Right atrium auricular region (tissue), 2 donors: ENCODE results near the gene RTP2. TPM values are rescaled to one million over a fixed set of nuclear protein-coding genes. Genes with fewer than 3 reads are reported as not detected.

Source experiments
- DNase-seq: peaks from one replicate; pipeline ENCODE4 v3.0.0-alpha.2; 2019; ENCODE audit warnings: low spot score
- H3K27ac ChIP-seq, 2 donors: fragments of 200-600 bp; sonication (generic); 1 replicate in 1 of 2; 2 replicates in 1 of 2; pipeline ENCODE4 v1.5.1; 2016 to 2019
- H3K27me3 ChIP-seq, 2 donors: fragments of 200-600 bp; sonication (generic); one replicate each; pipeline versions ENCODE4 v1.5.1 to v1.6.0; 2017 to 2019
- H3K36me3 ChIP-seq: fragments of 200-600 bp; sonication (generic); one replicate; pipeline ENCODE4 v1.5.1; 2016
- H3K4me1 ChIP-seq, 2 donors: fragments of 200-600 bp; sonication (generic); one replicate each; pipeline versions ENCODE4 v1.5.1 to v1.6.0; 2017 to 2019
- H3K4me3 ChIP-seq, 2 donors: fragments of 200-600 bp; sonication (generic); 1 replicate in 1 of 2; 2 replicates in 1 of 2; pipeline ENCODE4 v1.5.1; 2017 to 2019; ENCODE audit warnings: mild to moderate bottlenecking in 1 of 2, moderate library complexity in 1 of 2
- H3K9me3 ChIP-seq, 2 donors: fragments of 200-600 bp; sonication (generic); one replicate each; pipeline ENCODE4 v1.5.1; 2019
- CTCF ChIP-seq, 2 donors: fragments of 200-600 bp; sonication (generic); IDR thresholded peaks; one replicate each; pipeline ENCODE4 v1.5.1; 2019; ENCODE audit warnings: antibody characterized with exemption in 2 of 2
- total RNA-seq, 2 donors: library from RNA; depleted of rRNA; stranded (reverse); fragments of >200 nt; gene quantifications; one replicate each; pipeline ENCODE4 v1.1.0, GENCODE V29; 2016

RTP2 gene
- total RNA-seq, 2 donors from 2014 or later: not detected

GRCh38 chr3:187694801-187695200, 7.6 kb downstream of the RTP2 start:
- TF ChIP-seq CTCF (IDR thresholded peaks at IDR 0.05): no peak
- Histone ChIP-seq H3K27me3 (no peaks in the 10 kb centered on the region), H3K4me3 (no peak overlapping the region), H3K27ac (no peak overlapping the region), H3K36me3 (no peaks in the 10 kb centered on the region), H3K9me3 (no peaks in the 10 kb centered on the region), H3K4me1 (no peaks in the 10 kb centered on the region)
- DNase-seq: no peak

GRCh38 chr3:187693431-187693830, 8.9 kb downstream of the RTP2 start:
- H3K4me1 ChIP-seq: no peaks in the 10 kb centered on the region
- no peak for TF ChIP-seq CTCF (IDR thresholded peaks at IDR 0.05)
- H3K4me3 ChIP-seq: no peak overlapping the region
- no peak overlapping the region for H3K27ac ChIP-seq
- no peaks in the 10 kb centered on the region for H3K27me3 ChIP-seq
- no peaks in the 10 kb centered on the region for H3K9me3 ChIP-seq
- no peaks in the 10 kb centered on the region for H3K36me3 ChIP-seq
- no peak for DNase-seq

GRCh38 chr3:187689984-187690383, 12.4 kb downstream of the RTP2 start:
- Histone ChIP-seq H3K9me3 (peaks cover 3 to 15% of the 10 kb centered on the region in 2 donors), H3K36me3 (no peaks in the 10 kb centered on the region), H3K27me3 (no peaks in the 10 kb centered on the region), H3K4me3 (no peak overlapping the region), H3K27ac (no peak overlapping the region), H3K4me1 (no peaks in the 10 kb centered on the region)
- DNase-seq: no peak
- no peak for TF ChIP-seq CTCF (IDR thresholded peaks at IDR 0.05)

GRCh38 chr3:187686621-187687273, 15.6 kb downstream of the RTP2 start:
- no peak for TF ChIP-seq CTCF (IDR thresholded peaks at IDR 0.05)
- Histone ChIP-seq H3K36me3 (no peaks in the 10 kb centered on the region), H3K27me3 (no peaks in the 10 kb centered on the region), H3K4me1 (no peaks in the 10 kb centered on the region), H3K4me3 (no peak overlapping the region), H3K9me3 (peaks cover 3 to 17% of the 10 kb centered on the region in 2 donors), H3K27ac (no peak overlapping the region)
- DNase-seq: no peak

GRCh38 chr3:187685948-187686347, 16.4 kb downstream of the RTP2 start:
- H3K27me3 ChIP-seq: no peaks in the 10 kb centered on the region
- H3K36me3 ChIP-seq: no peaks in the 10 kb centered on the region
- TF ChIP-seq CTCF (IDR thresholded peaks at IDR 0.05): no peak
- H3K4me1 ChIP-seq: no peaks in the 10 kb centered on the region
- no peak overlapping the region for H3K27ac ChIP-seq
- no peak overlapping the region for H3K4me3 ChIP-seq
- DNase-seq: no peak
- peaks cover 3 to 17% of the 10 kb centered on the region in 2 donors for H3K9me3 ChIP-seq

- TF ChIP-seq CTCF (IDR thresholded peaks at IDR 0.05): no peak
- peaks cover 3 to 17% of the 10 kb centered on the region in 2 donors for H3K9me3 ChIP-seq
- no peak for DNase-seq
- H3K36me3 ChIP-seq: no peaks in the 10 kb centered on the region
- H3K4me3 ChIP-seq: no peak overlapping the region
- H3K4me1 ChIP-seq: no peaks in the 10 kb centered on the region
- H3K27ac ChIP-seq: no peak overlapping the region
- no peaks in the 10 kb centered on the region for H3K27me3 ChIP-seq
These were observed 17.5 kb downstream of the RTP2 start for GRCh38 chr3:187684880-187685279.
